ENCODE measurements around the gene AGTRAP.

DNA sequence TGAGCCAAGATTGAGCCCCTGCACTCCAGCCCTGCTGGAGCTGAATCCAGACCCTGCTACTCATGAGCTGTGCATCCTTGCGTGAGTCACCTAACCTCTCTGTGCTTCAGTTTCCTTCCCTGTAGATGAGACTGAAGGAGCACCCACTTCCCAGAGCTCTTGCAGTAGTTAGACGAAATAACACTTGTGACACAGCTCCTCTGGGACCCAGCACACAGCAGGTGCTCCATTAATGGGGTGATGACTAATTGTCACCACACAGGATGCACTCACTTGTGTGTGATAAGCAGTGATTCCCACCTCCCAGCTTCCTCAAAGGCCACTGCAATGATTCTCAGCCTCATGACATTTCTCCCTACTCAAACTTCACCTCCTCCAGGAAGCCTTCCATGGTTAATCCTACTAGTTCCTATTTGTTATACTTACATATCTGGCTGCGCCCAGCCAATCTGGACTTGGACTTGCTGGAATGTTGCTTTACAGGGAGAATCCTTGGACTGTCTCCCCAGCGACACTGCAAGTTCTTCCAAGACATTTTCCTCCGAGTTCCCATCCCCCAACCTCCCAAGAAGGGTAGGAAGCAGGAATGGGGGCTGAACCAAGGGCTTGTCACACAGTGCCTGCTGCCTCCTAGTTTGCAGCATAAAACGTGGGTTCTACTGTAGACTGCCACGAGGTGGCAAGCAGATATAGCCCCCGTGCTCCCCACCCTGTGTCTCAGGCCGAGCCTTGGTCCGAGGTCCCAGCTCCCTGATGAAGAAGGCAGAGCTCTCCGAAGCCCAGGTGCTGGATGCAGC is 27.2 kb upstream of the AGTRAP start:
- TF ChIP-seq POLR2A (IDR thresholded peaks at IDR 0.05) (no peak), CTCF (IDR thresholded peaks at IDR 0.05) (no peak)

Measured in ovary (tissue), 3 donors.